NCI-H524 treated with DMSO at 0.1 percent for 48 hours (cell line): Measurements from ENCODE around the gene NOL8.

Experiments used
- DNase-seq: peaks from one replicate; lab custom pipeline; 2025; lab: John Stamatoyannopoulos, UW

Gene NOL8

DNA sequence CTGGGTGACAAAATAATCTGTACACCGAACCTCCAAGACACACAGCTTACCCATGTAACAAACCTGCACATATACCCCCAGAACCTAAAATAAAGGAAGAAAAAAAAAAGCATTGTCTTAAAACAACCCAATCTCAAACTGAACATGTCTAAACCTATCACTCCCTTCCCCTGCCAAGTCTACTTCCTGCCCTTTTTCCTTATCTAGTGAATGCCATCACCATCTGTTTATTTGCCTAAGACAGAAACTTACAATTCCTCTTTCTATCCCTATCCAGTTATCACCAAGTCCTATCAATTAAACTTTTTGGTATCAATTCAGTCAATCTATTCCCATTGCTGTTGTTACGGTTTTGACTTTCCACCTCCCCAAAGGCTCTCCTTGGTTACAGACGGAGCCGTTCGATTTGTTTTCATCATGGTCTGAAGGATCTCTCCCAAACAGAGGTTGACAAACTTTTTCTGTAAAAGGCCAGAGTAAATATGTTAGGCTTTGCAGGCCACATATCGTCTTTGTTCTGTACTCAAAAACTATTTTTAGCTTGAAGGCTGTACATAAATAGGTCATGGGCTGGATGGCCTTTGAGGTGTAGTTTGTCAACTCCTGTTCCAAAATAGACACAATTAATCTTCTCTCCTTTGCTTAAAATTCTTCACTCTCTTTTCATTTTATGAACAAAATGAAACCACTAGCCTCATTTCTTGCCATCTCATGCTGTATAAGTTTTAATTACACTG, 12.1 kb downstream of the NOL8 start:
- no peak for DNase-seq

DNA sequence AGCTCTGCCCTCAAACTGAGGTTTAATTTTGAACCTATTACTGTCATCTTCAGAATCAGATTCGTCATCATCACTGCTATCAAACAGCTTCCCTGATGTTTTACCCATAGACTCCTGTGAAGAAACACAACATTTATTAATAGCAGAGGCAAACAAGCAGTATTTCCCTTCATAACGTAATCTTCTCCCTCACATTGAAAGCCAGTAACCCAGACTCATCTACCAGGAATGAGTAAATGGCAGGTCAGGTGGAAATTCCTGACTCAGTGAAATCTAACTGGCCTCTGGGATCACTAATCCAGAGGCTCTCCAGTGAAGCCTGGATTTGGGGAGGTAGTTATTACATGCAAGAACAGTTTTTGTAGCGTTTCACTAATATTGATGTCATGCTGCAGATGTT, 14.6 kb downstream of the NOL8 start:
- DNase-seq, result no peak

DNA sequence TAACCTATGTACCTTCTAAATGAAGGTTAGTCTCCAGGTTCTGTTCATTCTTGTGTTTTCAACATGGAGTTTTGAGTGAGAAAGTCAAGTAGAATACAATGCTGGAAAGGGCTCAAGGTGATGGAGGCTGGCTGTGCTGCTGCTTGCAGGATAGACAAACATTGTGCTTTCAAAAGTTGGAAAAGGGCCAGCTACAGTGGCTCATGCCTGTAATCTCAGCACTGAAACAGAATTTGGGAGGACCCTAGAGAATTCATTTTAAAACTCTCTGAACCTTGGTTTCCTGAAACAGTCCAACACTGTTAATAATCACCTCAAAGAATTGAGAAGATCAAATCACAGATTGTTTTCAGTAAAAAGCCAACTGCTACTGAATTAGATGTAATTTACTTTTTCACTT, 16.3 kb downstream of the NOL8 start:
- DNase-seq, result no peak

DNA sequence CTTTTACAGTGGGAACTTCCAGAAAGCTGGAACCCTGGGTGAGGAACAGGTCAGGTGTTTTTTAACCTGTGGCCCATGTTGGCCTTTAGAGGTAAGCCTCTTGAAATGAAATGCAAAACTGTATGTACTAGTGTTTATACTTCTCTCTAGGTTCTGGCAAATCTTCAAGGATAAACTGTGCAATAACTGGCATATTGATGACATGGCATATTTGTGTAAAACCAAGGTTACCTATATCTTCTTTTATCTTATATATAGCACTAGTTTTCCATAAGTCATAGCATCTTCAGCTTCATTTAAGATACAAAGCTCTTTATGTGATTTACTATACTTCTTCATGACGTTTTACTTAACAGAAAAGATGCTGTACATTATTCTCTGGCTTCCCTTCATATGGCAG, 24.2 kb downstream of the NOL8 start:
- DNase-seq, result no peak

DNA sequence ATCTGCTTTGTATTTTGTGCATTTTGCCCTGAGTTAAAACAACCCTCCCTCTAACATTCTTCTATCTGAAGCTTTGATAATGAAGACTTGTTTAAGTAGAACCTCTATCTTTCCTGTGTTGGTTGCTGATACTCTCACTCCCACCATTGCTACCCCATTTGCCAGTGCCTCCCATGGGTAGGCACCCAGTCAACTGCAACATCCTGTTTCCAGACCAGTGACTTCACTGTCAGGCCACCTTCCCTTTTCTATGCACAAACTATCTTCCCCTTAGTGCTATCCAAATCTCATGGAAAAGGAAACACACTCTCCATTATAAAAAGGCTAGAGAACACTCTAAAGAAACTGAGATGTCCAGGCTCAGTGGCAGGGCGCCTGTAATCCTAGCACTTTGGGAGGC, 26.0 kb downstream of the NOL8 start:
- no peak for DNase-seq

DNA sequence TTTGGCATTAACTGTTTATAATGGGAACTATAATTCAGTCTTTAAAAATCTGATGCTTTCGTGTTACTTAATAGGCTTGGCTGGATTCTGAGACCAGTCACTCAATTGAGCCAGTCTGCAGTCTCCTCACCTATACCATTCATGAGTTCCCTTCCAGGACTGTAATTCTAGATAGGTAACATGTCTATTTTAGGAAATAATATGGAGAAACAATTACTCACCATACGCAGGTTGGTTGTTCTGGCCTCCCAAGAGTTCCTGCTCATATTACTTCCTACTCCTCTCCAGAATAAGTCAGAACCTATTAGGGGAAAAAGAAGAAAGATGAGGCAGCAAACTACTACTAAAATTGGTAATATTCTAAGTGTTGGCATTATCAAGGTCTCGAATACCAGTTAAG, 27.1 kb downstream of the NOL8 start:
- DNase-seq, result no peak

DNA sequence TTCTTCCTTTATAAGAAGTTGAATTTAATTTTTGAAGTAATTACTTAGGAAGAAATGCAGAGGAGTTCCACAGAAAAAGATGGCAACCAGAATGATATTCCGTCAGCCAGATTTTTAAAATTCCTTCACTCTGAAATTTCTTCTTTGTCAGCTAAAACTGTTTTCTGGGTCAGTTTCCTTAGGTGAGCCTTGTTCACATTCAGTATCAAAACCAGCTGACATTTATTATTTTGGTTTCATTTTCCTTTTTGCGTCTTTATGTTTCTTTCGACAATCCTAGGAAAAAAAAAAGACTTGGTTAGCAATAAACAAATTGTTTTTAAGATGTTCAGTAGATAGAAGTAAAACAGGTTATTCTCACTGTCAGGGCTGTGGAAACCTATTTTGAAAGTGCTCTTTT, 27.5 kb downstream of the NOL8 start:
- DNase-seq, result no peak

DNA sequence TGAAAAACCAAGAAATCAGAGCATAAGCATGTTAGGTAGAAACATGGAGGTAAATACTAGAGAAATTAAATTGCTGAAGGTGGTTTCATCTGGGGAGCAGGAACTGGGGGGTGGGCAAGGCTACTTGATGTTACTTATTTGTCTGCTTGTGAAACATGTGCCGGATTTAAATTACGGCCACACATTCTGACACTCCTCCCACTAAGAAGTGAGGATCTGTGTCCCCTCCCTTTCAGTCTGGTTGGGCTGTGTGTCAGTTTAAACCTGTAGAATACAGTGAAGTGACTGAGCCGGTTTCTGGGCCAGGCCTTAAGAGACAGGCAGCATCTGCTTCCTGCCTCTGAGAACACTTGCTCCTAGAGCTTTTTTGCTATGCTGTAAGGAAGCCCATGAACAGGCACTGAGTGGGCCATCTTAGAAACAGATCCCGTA, 29.3 kb downstream of the NOL8 start:
- no peak for DNase-seq

DNA sequence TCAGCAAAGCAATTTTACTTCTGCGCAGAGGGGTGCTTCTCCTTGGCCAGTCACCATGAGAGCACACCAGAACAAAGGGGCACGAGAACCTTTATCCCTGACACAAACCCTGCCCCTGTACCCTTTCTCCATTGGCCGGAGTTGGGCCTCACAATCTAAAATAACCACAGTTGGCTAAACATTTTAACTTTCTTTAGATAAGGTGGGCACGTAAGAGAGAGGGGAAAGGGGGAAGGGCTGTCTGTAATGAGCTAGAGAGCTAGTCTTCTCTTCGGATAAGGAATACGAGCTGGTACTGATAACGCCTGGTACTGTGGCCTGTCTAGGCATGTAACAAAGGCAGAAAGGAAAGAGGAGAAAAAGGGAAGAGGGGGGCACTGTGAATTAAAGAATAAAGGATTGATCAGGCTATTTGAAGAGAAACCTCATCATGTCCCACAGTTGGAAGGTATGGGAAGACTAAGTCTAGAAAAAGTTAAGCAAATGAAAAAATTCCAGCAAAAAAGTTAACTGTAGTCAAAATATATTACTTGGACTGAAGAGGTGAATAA, 29.8 kb downstream of the NOL8 start:
- no peak for DNase-seq

DNA sequence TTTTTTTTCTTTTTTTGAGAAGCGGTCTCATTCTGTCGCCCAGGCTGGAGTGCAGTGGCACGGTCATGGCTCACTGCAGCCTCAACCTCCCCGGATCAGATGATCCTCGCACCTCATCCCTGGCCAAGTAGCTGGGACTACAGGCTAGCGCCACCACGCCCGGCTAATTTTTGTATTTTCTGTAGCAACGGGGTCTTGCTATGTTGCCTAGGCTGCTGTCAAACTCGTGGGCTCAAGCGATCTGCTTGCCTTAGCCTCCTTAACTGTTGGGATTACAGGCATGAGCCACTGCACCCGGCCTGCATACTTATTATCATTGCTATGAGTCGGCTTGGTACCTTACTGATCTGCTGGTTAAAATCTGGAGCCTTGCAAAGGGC, 30.9 kb downstream of the NOL8 start:
- DNase-seq, result no peak

DNA sequence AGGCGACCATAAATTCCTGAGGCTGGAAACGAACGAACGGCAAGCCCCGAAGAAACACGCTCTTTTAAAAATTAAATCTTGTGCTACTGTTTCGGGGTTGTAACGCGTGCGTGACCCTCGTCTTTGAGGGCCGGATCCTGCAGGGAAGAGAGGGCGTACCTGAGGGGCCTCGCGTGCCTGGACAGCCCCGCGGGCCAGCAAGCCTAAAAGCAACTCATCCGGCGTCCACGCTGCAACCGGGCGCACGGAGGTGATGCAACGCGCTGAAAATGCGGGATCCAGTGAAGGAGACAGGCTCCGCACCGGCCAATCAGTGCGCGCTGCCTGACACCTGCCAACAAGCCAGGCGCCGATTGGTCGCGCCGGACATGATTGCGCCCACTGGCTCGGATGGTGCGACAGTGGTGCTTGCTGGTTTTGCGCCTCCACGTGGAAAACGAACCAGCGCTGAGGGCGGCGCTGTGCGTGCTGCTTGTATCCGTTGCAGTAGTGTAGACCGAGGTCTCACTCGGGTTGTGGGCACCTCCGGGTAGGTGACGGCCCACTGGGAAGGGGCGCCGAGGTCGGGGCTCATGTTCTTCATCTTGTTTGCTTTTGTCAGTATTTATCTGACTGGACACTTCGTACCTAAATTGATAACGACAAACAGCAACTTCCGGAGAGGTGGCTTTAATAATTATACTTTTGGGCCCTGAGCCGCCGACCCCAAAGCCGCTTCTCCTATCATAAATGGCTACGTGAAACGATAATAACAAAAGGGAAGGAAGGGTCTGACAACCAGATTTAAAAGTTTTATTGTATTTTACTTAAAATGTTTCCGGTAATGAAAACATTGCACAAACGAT, 31.5 kb downstream of the NOL8 start, which contains the start of gene IARS1:
Gene IARS1, minus strand, starts transcription at position 246 of the 845 bp plus-strand sequence. CDS start 4,278 bp downstream, outside the sequence.
- peak; percentile 94 for DNase-seq

DNA sequence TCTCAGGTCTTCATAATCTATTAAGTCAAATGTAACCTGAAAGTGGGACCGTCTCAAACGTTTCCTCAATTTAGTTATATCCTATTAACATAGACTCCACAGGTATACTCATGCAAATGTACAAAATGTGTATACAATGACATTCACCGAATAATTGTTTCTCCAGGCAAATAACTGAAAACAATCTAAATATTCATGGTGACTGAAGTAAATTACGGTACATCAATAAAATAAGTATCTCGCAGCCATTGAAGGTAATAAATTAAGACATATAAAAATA, 32.1 kb downstream of the NOL8 start:
- no peak for DNase-seq

DNA sequence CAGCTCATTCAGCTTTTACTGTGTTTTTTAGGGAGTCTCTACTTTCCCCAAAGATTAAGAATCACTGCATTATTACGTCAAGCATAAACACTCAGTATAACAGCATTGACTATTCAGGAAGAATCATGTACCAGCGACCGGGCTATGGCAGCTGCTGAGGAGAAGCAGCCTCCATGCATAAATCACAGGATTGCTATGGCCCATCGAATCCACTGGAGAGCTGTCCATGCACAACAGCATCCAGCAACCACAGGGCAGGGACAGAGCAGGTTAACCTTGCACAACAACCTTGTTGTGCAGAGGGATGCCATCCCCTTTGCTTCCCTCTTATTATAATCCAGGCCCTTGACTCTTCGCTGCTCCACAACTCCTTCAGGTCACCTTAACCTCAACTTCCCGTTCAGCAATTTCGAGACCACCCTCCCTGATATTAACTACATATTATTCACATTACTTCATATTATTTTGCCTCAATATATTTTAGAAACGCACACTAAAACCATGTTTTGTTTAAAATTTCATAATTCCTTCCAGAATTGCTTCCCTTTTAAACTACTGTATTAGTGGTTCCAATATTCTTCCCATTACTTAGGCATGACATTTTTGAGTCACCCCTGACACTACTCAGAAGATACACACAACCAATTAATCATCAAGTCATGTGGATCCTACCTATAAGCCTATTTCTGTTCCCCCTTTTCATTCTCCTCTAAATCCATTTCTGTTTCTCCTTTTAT, 32.6 kb downstream of the NOL8 start:
- DNase-seq, result no peak

DNA sequence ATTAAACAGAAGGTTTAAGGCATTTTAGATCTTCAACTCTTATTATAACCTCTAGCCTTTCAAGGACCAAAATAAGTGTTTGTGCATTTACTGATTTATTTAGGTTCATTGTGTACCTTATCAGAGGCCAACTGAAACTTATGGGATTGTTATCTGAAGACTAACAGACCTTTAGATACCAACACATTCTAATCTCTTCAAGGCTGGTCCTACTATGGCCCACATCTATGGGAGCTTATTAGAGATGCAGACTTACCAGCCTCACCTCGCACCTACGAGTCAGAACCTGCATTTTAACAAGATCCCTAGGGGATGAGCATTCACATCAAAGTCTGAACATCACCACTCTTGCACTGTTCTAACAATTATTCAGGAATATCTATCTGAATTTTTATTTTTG, 33.6 kb downstream of the NOL8 start:
- DNase-seq, result no peak

DNA sequence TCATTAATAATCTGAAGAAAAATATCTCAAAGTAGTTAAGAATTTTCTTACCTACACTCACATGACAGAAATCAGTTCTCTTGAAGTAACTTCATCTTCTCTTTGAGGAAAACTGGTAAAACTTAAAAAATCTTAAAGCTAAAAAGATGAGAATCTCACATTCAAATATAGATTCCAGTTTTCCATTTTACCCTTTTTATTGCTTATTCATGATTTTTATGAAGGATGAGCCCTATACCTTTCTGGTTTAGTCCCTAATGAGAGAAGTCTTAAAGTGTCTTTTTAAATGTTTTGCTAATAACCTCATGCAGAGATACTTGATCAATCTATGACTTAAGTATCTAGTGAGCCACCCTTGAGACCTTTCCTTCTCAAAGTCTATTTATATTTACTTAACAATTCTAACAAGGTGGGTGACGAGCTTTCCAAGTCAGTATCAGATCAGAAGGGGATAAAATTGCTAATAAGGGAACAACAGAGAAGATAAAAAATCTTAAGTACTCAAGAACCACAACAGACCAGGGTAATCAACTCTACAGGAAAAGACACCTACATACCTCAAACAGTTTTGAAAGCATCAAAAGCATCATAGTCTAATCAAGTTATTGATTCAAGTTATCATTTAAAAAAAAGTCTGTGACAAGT, 34.2 kb downstream of the NOL8 start:
- no peak for DNase-seq

DNA sequence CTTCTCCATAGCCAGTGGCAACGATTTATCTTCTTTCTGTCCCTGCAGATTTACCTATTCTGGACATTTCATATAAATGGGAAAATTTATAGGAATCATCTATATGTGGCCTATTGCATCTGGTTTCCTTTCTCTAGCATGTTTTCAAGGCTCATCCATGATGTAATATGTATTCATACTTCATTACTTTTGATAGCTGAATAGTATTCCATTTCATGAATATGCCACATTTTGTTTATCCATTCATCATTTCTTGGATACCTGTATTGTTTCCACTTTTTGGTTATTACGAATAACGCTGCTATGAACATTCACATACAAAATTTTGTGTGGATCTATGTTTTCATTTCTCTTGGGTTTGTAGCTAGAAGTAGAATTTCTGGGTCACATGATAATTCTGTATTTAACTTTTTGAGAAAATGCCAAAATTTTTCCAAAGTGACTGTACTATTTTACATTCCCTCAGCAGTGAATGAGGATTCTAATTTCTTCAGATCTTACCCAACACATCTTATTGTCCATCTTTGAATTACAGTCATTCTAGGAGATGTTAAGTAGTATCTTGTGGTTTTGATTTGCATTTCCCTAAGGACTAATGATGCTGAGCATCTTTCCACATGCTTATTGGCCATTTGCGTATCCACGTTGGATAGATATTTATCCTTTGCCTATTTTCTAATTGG, 35.3 kb downstream of the NOL8 start:
- no peak for DNase-seq

DNA sequence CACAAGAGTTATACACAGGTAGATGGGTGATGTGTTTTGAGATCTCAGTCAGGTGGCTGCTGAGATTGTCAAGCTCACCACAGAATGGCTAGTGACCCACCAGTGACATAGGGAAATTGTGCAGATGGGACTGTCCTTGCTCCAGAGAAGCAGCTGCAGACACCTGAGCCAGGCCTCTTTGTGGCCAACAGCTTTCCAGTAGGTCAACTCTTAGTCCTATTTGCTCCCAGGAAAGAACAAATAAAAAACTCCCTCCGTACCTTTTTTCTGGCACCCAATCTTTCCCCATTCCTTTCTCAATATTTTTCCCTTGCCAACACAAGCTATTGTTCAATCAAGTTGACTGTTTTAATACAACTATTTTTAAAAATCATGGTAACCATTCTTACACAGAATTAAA, 45.8 kb downstream of the NOL8 start:
- no peak for DNase-seq

DNA sequence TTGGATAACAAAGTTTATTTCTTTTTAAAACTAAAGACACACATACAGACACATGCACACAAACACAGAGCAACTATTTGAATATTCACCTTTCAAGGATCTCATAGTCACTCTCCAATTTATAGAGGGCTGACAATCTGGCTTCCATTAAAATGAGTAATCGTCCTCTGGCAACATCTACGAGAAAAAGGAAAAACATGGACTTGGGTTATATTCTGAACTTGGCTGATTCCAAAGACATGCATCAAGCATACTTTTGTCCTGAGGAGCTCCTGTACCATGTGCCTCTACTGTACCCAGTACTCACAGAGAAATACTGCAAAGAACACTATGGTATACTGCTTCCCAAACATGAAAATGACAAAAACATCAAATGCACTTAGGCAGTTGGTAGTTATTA, 47.0 kb downstream of the NOL8 start:
- DNase-seq, result no peak

DNA sequence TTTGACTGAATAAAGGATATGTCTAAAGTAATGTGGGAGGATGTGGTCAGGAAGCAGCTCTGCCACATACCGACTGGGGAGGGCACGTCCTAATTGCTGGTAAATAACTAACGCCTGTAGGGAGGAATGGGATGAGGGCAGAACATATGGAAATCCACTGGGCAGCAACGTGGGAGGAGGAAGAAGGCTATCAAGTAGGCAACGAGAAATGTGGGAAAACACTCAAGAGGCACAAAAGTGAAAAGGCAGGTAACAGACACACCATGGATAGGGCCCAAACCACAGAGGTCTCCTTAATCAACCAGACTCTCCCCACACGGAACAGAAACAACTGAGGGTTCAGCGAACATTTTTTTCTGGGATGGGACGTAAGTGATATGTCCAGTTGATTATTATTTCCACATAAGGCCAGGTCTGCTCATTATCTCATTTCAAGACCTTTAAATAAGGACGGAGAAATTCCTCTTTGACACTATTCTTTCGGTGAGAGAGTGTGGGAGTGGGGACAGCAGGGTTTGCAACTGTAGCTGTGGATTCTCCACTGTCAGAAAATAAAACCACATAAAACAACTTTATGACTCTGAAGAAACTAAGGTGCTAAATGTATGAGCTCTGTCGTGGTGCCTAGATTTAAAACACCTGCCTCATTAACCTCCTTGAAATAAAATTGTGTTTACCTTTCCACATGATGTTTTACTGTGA, 48.7 kb downstream of the NOL8 start:
- no peak for DNase-seq

DNA sequence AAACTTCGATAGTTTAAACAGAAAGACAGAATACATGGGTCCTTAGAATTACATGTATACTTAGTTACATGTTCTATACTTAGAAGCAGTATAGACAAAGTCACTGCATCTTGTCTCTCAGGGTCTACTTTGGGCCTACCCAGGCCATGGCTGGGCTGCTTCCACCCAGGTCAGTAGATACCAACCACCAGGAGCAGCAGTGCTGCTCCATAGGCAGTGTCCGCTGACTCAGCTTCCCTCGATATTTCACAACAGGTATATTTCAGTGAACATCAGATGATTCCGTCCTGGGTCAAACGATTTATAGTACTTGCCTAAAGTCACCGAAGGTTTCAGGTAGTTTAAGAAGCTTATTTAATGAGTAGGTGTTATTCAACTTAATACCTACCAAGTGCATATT, 49.6 kb downstream of the NOL8 start:
- no peak for DNase-seq

DNA sequence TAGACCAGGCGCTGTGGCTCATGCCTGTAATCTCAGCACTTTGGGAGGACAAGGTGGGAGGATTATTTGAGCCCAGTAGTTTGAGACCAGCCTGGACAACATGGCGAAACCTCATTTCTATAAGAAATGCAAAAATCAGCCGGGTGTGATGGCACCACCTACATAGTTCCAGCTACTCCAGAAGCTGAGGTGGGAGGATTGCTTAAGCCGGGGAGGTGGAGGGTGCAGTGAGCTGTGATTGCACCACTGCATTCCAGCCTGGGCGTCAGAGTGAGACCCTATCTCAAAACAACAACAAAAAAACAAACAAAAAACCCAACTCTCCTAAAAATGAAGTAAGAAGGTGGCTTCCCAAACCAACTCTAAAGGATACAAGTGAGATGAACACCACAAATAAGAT, 54.6 kb downstream of the NOL8 start:
- DNase-seq, result no peak
